ENCODE measurements around the gene SLC35D2.
"Not testable (repeated sequence)": the region's sequence is repeated elsewhere in the genome, so short reads cannot be mapped to it uniquely, and the experiment has no call there.

SLC35D2 gene

DNA sequence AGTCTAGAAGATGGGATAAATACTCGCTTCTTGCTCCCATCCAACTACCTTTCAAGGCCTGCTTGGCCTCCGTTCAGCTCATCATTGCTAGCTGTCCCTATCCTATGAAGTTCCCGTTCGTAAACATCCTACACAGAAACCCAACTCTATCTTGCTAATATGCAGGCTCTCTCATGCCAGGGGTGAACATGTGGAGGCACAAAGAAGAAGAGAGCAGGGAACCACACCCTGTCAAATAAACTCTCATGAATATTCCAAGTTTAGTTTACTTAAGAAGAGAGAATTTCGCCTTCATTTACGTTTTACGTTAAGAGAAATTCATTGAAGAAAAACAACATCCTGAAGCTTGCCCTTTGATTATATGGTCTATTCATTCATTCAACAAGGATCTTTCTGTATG lies 73.7 kb downstream of the SLC35D2 start:
- no peaks in the 10 kb centered on the region for H3K9me3 ChIP-seq (ENCODE audit: control insufficient read depth, insufficient read depth, low read depth, low read length)
- CTCF ChIA-PET, result interaction anchor here (0.6 to 2.4 kb wide), 4 partner anchors 9 to 79 kb away, joined by 3 to 14 read pairs (median 6); no protein-coding TSS in a partner anchor
- TF ChIP-seq, protein P1, sequence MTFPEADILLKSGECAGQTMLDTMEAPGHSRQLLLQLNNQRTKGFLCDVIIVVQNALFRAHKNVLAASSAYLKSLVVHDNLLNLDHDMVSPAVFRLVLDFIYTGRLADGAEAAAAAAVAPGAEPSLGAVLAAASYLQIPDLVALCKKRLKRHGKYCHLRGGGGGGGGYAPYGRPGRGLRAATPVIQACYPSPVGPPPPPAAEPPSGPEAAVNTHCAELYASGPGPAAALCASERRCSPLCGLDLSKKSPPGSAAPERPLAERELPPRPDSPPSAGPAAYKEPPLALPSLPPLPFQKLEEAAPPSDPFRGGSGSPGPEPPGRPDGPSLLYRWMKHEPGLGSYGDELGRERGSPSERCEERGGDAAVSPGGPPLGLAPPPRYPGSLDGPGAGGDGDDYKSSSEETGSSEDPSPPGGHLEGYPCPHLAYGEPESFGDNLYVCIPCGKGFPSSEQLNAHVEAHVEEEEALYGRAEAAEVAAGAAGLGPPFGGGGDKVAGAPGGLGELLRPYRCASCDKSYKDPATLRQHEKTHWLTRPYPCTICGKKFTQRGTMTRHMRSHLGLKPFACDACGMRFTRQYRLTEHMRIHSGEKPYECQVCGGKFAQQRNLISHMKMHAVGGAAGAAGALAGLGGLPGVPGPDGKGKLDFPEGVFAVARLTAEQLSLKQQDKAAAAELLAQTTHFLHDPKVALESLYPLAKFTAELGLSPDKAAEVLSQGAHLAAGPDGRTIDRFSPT (tag by site-specific recombination; IDR thresholded peaks at IDR 0.05), result no peak
- TF ChIP-seq GLIS2 (tag by site-specific recombination; IDR thresholded peaks at IDR 0.05) (no peak), ZNF184 (tag by site-specific recombination; IDR thresholded peaks at IDR 0.05) (no peak), ZNF37A (tag by site-specific recombination; IDR thresholded peaks at IDR 0.05) (no peak), ZNF585B (tag by site-specific recombination; IDR thresholded peaks at IDR 0.05) (no peak), ZNF596 (tag by site-specific recombination; IDR thresholded peaks at IDR 0.05) (no peak), ZNF629 (tag by site-specific recombination; IDR thresholded peaks at IDR 0.05) (no peak), ZBTB17 (tag by site-specific recombination; IDR thresholded peaks at IDR 0.05) (no peak), ZNF626 (tag by site-specific recombination; IDR thresholded peaks at IDR 0.05) (no peak), GFI1B (tag by site-specific recombination; IDR thresholded peaks at IDR 0.05) (no peak), ZNF133 (tag by site-specific recombination; IDR thresholded peaks at IDR 0.05) (no peak), ZNF600 (tag by site-specific recombination; IDR thresholded peaks at IDR 0.05) (no peak), ZNF112 (tag by site-specific recombination; IDR thresholded peaks at IDR 0.05) (no peak)
- TF ChIP-seq, protein P2, sequence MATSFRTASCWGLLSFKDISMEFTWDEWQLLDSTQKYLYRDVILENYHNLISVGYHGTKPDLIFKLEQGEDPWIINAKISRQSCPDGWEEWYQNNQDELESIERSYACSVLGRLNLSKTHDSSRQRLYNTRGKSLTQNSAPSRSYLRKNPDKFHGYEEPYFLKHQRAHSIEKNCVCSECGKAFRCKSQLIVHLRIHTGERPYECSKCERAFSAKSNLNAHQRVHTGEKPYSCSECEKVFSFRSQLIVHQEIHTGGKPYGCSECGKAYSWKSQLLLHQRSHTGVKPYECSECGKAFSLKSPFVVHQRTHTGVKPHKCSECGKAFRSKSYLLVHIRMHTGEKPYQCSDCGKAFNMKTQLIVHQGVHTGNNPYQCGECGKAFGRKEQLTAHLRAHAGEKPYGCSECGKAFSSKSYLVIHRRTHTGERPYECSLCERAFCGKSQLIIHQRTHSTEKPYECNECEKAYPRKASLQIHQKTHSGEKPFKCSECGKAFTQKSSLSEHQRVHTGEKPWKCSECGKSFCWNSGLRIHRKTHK (tag by site-specific recombination; IDR thresholded peaks at IDR 0.05), result no peak
- no peak overlapping the region for H3K4me3 ChIP-seq (ENCODE audit: low read depth, low read length)
- H3K27ac ChIP-seq (ENCODE audit: extremely low read depth, low read depth, low read length), result no peak overlapping the region
- H3K4me1 ChIP-seq (ENCODE audit: control insufficient read depth, insufficient read depth, low read length), result no peaks in the 10 kb centered on the region
- no peaks in the 10 kb centered on the region for H3K36me3 ChIP-seq (ENCODE audit: control insufficient read depth in 2 of 2, insufficient read depth in 1 of 2, low read length in 2 of 2)
- POLR2A ChIA-PET, result no interaction called here

DNA sequence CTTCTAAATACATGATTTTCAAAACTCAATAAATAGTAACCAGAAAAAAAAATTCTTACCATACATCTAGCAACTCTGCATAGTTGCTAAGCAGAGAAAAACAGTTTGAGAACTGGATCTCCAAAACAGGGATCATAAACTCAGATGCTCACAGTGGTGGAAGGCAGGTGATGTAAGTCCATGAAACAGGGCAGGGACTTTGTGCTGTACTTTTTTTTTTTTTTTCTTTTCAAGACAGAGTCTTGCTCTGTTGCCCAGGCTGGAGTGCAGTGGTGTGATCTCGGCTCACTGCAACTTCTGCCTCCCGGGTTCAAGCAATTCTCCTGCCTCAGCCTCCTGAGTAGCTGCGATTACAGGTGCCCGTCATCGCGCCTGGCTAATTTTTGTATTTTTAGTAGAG lies 76.6 kb downstream of the SLC35D2 start:
- H3K36me3 ChIP-seq (ENCODE audit: control insufficient read depth in 2 of 2, insufficient read depth in 1 of 2, low read length in 2 of 2); H3K9me3 ChIP-seq (ENCODE audit: control insufficient read depth, insufficient read depth, low read depth, low read length); H3K27ac ChIP-seq (ENCODE audit: extremely low read depth, low read depth, low read length); H3K4me3 ChIP-seq (ENCODE audit: low read depth, low read length); POLR2A ChIA-PET; H3K4me1 ChIP-seq (ENCODE audit: control insufficient read depth, insufficient read depth, low read length): not testable (repeated sequence)
- CTCF ChIA-PET, result interaction anchor here (0.7 to 4.9 kb wide), 2 partner anchors 10 to 144 kb away, joined by 3 to 20 read pairs; no protein-coding TSS in a partner anchor

DNA sequence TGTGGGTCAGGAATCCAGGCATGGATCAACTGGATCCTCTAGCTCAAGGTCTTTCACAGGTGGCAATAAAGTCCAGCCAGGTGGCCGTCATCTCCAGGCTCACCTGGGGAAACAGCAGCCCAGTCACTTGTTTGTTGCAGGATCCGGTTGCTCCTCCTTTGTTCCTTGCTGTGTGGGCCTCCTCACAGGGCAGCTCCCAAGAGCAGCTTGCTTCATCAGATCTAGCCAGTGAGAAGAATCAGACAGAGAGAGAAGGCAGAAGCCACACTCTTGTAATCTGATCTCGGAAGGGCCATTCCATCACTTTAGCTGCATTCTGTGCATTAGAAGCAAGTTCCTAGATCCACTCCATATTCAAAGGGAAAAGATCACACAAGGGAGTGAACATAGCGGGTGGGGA lies 78.3 kb downstream of the SLC35D2 start:
- TF ChIP-seq KLF7 (tag by site-specific recombination; IDR thresholded peaks at IDR 0.05; ENCODE audit: borderline replicate concordance), result no peak
- no peak for TF ChIP-seq KLF16 (tag by site-specific recombination; IDR thresholded peaks at IDR 0.05)
- no peaks in the 10 kb centered on the region for H3K4me1 ChIP-seq (ENCODE audit: control insufficient read depth, insufficient read depth, low read length)
- POLR2A ChIA-PET, result no interaction called here

DNA sequence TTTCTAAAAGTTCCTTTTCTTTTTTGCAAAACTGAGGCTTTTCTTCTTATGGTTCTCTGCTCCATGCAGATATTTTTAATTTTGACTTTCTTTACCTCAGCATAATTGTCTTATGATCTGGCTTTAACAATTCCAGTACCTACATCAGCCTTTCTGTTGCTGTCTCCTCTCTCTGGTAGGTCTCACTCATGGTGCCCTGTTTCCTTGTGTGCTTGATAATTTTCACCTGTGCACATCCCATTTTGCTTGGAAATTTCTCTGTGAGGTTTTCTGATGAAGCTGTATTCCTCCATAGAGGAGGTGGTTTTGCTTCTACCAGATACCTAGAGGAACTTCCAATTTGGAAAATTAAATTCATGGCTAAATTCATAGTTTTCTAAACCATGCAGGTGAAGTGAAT lies 79.3 kb downstream of the SLC35D2 start:
- TF ChIP-seq, protein P3, sequence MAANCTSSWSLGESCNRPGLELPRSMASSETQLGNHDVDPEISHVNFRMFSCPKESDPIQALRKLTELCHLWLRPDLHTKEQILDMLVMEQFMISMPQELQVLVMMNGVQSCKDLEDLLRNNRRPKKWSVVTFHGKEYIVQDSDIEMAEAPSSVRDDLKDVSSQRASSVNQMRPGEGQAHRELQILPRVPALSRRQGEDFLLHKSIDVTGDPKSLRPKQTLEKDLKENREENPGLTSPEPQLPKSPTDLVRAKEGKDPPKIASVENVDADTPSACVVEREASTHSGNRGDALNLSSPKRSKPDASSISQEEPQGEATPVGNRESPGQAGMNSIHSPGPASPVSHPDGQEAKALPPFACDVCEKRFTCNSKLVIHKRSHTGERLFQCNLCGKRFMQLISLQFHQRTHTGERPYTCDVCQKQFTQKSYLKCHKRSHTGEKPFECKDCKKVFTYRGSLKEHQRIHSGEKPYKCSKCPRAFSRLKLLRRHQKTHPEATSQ (tag by site-specific recombination; IDR thresholded peaks at IDR 0.05), result no peak
- TF ChIP-seq OSR2 (tag by site-specific recombination; IDR thresholded peaks at IDR 0.05) (no peak), ZNF530 (tag by site-specific recombination; IDR thresholded peaks at IDR 0.05; ENCODE audit: low read depth) (no peak), ZNF302 (tag by site-specific recombination; IDR thresholded peaks at IDR 0.05; ENCODE audit: low read depth) (no peak), ZNF529 (tag by site-specific recombination; IDR thresholded peaks at IDR 0.05; ENCODE audit: insufficient replicate concordance) (no peak), ZNF510 (tag by site-specific recombination; IDR thresholded peaks at IDR 0.05; ENCODE audit: insufficient replicate concordance) (no peak), ZNF623 (tag by site-specific recombination; IDR thresholded peaks at IDR 0.05) (no peak), ZNF433 (tag by site-specific recombination; IDR thresholded peaks at IDR 0.05; ENCODE audit: low read depth) (no peak)
- Histone ChIP-seq H3K4me1 (ENCODE audit: control insufficient read depth, insufficient read depth, low read length) (no peaks in the 10 kb centered on the region), H3K4me3 (ENCODE audit: low read depth, low read length) (no peak overlapping the region), H3K36me3 (ENCODE audit: control insufficient read depth in 2 of 2, insufficient read depth in 1 of 2, low read length in 2 of 2) (no peaks in the 10 kb centered on the region), H3K9me3 (ENCODE audit: control insufficient read depth, insufficient read depth, low read depth, low read length) (no peaks in the 10 kb centered on the region), H3K27ac (ENCODE audit: extremely low read depth, low read depth, low read length) (no peak overlapping the region)
- CTCF ChIA-PET, result interaction anchor here (1.2 to 4.9 kb wide), 3 partner anchors 13 to 72 kb away, joined by 4 to 20 read pairs (median 5); no protein-coding TSS in a partner anchor
- POLR2A ChIA-PET, result no interaction called here

More for the DNA sequence above, 78.3 kb downstream of the SLC35D2 start:
- Histone ChIP-seq H3K36me3 (ENCODE audit: control insufficient read depth in 2 of 2, insufficient read depth in 1 of 2, low read length in 2 of 2) (no peaks in the 10 kb centered on the region), H3K4me3 (ENCODE audit: low read depth, low read length) (no peak overlapping the region), H3K27ac (ENCODE audit: extremely low read depth, low read depth, low read length) (no peak overlapping the region), H3K9me3 (ENCODE audit: control insufficient read depth, insufficient read depth, low read depth, low read length) (no peaks in the 10 kb centered on the region)
- CTCF ChIA-PET, result interaction anchor here (0.6 to 4.9 kb wide), 4 partner anchors 12 to 360 kb away, joined by 4 to 20 read pairs (median 6); no protein-coding TSS in a partner anchor

Measured in HEK293 (cell line).